Spleen (tissue), 13 donors: ENCODE measurements around the gene KCNK17. TPM values are rescaled to one million over a fixed set of nuclear protein-coding genes. Genes with fewer than 3 reads are reported as not detected.

Source experiments
- DNase-seq: peaks from one replicate; pipeline ENCODE4 v3.0.0-alpha.2; 2020
- H3K27ac ChIP-seq, 8 donors: fragments of 200-600 bp; sonication (generic) in 7 of 8; 1 replicate in 4 of 8; 2 replicates in 4 of 8; pipeline versions ENCODE4 v1.5.0 to v1.8.0; 2016 to 2021; ENCODE audit warnings: inconsistent platforms in 4 of 8, mild to moderate bottlenecking in 4 of 8, moderate library complexity in 1 of 8
- H3K27me3 ChIP-seq, 7 donors: fragments of 200-600 bp; sonication (generic) in 6 of 7; replicated peaks in 1 of 7; 1 replicate in 4 of 7; 2 replicates in 3 of 7; pipeline versions ENCODE4 v1.5.0 to v1.8.0; 2016 to 2021; ENCODE audit warnings: inconsistent platforms in 3 of 7, mild to moderate bottlenecking in 1 of 7
- H3K36me3 ChIP-seq, 6 donors: fragments of 200-600 bp; sonication (generic) in 5 of 6; 1 replicate in 4 of 6; 2 replicates in 2 of 6; pipeline versions ENCODE4 v1.5.0 to v1.8.0; 2016 to 2021; ENCODE audit warnings: inconsistent platforms in 2 of 6
- H3K4me1 ChIP-seq, 6 donors: fragments of 200-600 bp; sonication (generic) in 5 of 6; 1 replicate in 3 of 6; 2 replicates in 3 of 6; pipeline versions ENCODE4 v1.5.0 to v1.8.0; 2016 to 2021; ENCODE audit warnings: inconsistent platforms in 3 of 6
- H3K4me3 ChIP-seq, 8 donors: fragments of 200-600 bp; sonication (generic) in 7 of 8; 1 replicate in 4 of 8; 2 replicates in 4 of 8; pipeline versions ENCODE4 v1.5.0 to v1.8.0; 2016 to 2021; ENCODE audit warnings: inconsistent platforms in 4 of 8, mild to moderate bottlenecking in 4 of 8, moderate library complexity in 2 of 8
- H3K9me3 ChIP-seq, 8 donors: fragments of 200-600 bp; sonication (generic) in 7 of 8; 1 replicate in 4 of 8; 2 replicates in 4 of 8; pipeline versions ENCODE4 v1.5.0 to v1.8.0; 2016 to 2021; ENCODE audit warnings: inconsistent platforms in 4 of 8
- POLR2A ChIP-seq, 3 donors: fragments of 450-650 bp; IDR thresholded peaks; one replicate each; pipeline ENCODE4 v1.5.1; 2017; ENCODE audit warnings: antibody characterized with exemption in 3 of 3, mild to moderate bottlenecking in 1 of 3
- POLR2AphosphoS5 ChIP-seq, 3 donors: sonication (generic); formaldehyde crosslinking; IDR thresholded peaks; one replicate each; pipeline ENCODE4 v1.5.1; 2017; ENCODE audit warnings: antibody characterized with exemption in 3 of 3
- WGBS, 5 donors: extraction: QIAGEN DNeasy Blood & Tissue Kit in 3 of 5; methylation state at CpG; one replicate each; pipeline versions ENCODE4 v1.1.5 to v1.1.7; 2013 to 2018; 5-methylcytosine and 5-hydroxymethylcytosine counted together
- intact Hi-C: fragments of 100-400 bp; cut with DNase I; formaldehyde crosslinking; loops from one replicate; pipeline ENCODE4 v1.15.0; 2023; ENCODE audit warnings: low total_unique reads
- long read RNA-seq, 2 donors: transcript quantifications; one replicate each; lab custom pipeline, GENCODE V29; 2026
- polyA plus RNA-seq, 3 donors: library from polyadenylated mRNA; stranded (reverse); fragments of 200-250 nt; gene quantifications; one replicate each; pipeline ENCODE4 v1.2.1, GENCODE V29; 2013
- total RNA-seq, 7 donors: library from RNA; depleted of rRNA in 3 of 7; stranded (reverse); fragments of >200 nt in 3 of 7; fragmentation: NEBNext Ultra II Directional in 4 of 7; extraction: Animal tissue kit (Norgen Biotek cat#: 25700) in 4 of 7; gene quantifications; one replicate each; pipeline versions ENCODE4 v1.1.0 to v1.2.1, GENCODE V29; 2016 to 2021
- TF ChIP-seq, protein P1 (sequence below), 11 experiments: fragments of 200-600 bp in 7 of 11; fragments of 450-650 bp in 4 of 11; sonication (generic) in 4 of 11; IDR thresholded peaks in 8 of 11; conservative IDR thresholded peaks in 3 of 11; 1 replicate in 7 of 11; 2 replicates in 4 of 11; pipeline versions ENCODE4 v1.4.0 to v1.8.0; 2016 to 2021; ENCODE audit warnings: antibody characterized with exemption in 11 of 11, inconsistent platforms in 4 of 11, mild to moderate bottlenecking in 1 of 11
- donor health status: healthy with polysubstance abuse.
- donor health status: DM: no; HTN: no; CAD: no; lungs with moderate emphysema.
- donor health status: DM: no; HTN: no; CAD: no.
- donor health status: Bipolar disorder and iron deficiency.
- donor health status: healthy.
- donor health status: DM: no; HTN: no; CAD: no.
- donor health status: DM: yes; HTN: yes; CAD: no.

The KCNK17 gene, protein sequence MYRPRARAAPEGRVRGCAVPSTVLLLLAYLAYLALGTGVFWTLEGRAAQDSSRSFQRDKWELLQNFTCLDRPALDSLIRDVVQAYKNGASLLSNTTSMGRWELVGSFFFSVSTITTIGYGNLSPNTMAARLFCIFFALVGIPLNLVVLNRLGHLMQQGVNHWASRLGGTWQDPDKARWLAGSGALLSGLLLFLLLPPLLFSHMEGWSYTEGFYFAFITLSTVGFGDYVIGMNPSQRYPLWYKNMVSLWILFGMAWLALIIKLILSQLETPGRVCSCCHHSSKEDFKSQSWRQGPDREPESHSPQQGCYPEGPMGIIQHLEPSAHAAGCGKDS
- total RNA-seq (under 1 TPM in 5 of 7 donors, not detected in 2; 0.42 to 0.98 (median 0.54) TPM), polyA plus RNA-seq (under 1 TPM; 0.16 to 0.43 (median 0.36) TPM)
- long read RNA-seq, donor 1 = 0 reads
- long read RNA-seq, donor 2 = 0 reads

DNA sequence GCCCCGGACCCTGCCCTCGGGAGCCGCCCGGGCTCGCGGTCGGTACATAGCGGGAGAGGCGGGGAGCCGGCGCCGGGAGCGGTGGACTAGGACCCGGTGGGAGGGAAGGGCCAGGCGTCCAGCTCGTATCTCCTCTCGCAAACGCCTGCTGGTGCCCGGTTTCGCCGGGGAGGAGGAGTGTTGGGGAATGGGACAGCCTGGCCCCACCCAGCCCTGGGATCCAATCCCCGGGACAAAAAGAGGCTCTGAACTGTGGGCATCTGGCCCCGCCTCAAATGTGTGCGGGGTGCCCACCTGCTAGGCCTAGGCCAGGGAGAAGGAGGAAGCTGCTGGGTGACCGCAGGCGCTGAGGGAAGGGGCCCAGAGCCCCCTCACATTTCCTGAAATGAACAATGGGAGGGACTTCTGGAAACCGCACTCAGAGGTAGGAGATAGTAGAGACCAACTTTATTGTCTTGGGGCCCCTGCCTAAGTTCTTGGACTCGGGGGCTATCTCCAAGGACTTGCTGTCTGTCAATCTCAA, at the start of gene KCNK17:
TSS of gene KCNK17 (minus strand) at position 147 of the 523 bp plus-strand sequence. CDS start at position 48, 99 bp downstream.
- Histone ChIP-seq H3K27me3 (peaks cover 7 to 73% (median 40%) of the 10 kb centered on the region in 7 donors), H3K4me1 (peaks cover 10 to 31% (median 18%) of the 10 kb centered on the region in 6 donors), H3K4me3 (peak within 1 kb of the TSS in 7 of 8 donors; percentile 18 to 59 (median 28)), H3K27ac (no peak within 1 kb of the TSS), H3K36me3 (no peaks in the 10 kb centered on the region), H3K9me3 (no peaks in the 10 kb centered on the region)
- TF ChIP-seq POLR2A (IDR thresholded peaks at IDR 0.05) = no peak
- TF ChIP-seq, protein P1, sequence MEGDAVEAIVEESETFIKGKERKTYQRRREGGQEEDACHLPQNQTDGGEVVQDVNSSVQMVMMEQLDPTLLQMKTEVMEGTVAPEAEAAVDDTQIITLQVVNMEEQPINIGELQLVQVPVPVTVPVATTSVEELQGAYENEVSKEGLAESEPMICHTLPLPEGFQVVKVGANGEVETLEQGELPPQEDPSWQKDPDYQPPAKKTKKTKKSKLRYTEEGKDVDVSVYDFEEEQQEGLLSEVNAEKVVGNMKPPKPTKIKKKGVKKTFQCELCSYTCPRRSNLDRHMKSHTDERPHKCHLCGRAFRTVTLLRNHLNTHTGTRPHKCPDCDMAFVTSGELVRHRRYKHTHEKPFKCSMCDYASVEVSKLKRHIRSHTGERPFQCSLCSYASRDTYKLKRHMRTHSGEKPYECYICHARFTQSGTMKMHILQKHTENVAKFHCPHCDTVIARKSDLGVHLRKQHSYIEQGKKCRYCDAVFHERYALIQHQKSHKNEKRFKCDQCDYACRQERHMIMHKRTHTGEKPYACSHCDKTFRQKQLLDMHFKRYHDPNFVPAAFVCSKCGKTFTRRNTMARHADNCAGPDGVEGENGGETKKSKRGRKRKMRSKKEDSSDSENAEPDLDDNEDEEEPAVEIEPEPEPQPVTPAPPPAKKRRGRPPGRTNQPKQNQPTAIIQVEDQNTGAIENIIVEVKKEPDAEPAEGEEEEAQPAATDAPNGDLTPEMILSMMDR (IDR thresholded peaks at IDR 0.05 in 8 of 11, conservative IDR thresholded peaks at IDR 0.05 in 3 of 11) = peak in 1 of 11 experiments; percentile 2
- WGBS, 5 donors = 2 to 13% (median 5%) methylated on average over 19 to 28 of the region's 28 CpGs
- intact Hi-C loops = no loop called here
- DNase-seq = no peak

DNA sequence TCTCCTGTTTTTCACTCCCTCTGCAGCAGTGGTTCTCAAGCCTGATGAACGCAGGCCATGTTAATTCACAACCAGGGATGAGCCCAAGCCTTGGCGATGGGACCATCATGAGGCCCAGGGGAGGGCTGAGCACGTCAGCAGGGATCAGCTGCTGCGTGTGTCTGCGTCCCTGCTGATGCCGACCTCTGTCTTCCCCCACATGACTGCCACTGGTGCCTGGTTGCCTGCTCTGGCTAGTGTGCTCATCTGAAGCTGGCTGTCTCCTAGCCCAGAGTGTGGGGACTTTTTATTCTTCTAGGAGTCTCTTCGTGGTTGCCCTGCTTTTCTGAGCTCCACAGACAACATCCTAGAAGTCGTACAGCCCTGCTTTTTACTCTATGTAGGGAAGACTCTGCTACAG, 49.1 kb upstream of the KCNK17 start:
- Histone ChIP-seq H3K4me3 (no peak overlapping the region), H3K27ac (no peak overlapping the region), H3K4me1 (peaks cover 0 to 9% (median 4%) of the 10 kb centered on the region in 6 donors), H3K36me3 (no peaks in the 10 kb centered on the region), H3K27me3 (peaks cover 0 to 13% (median 0%) of the 10 kb centered on the region in 7 donors), H3K9me3 (no peaks in the 10 kb centered on the region)
- TF ChIP-seq POLR2A (IDR thresholded peaks at IDR 0.05) (no peak), POLR2AphosphoS5 (IDR thresholded peaks at IDR 0.05) (no peak)
- TF ChIP-seq, protein P1 (IDR thresholded peaks at IDR 0.05 in 8 of 11, conservative IDR thresholded peaks at IDR 0.05 in 3 of 11) = no peak
- intact Hi-C loops = loop anchor here (5.0 kb wide), 1 partner anchor 944 kb away; no protein-coding TSS in a partner anchor
- 82 to 93% (median 88%) methylated on average over 8 of the region's 8 CpGs for WGBS, 5 donors
- no peak for DNase-seq

DNA sequence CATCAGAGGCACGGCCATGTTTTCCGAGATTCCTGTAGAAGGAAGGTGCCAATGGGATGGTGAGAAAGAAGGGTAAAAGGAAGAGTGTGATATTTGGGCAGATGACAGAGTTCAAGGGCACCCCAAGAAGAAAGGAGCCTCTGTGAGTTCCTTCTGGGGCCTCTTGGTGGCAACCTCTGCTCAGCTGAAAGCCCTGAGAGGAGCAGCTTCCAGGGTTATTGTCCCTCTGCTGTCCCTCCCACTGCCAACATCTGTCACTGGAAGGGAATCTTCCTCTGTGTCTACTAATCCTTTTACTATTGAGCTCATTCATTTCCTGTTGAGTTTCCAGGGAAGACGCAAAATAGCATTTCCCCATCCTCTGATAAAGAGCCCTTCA, 48.3 kb upstream of the KCNK17 start:
- H3K27me3 ChIP-seq = peaks cover 0 to 13% (median 0%) of the 10 kb centered on the region in 7 donors
- no peak overlapping the region for H3K4me3 ChIP-seq
- no peaks in the 10 kb centered on the region for H3K36me3 ChIP-seq
- no peak overlapping the region for H3K27ac ChIP-seq
- H3K4me1 ChIP-seq = peaks cover 0 to 14% (median 6%) of the 10 kb centered on the region in 6 donors
- intact Hi-C loops = loop anchor here (5.0 kb wide), 1 partner anchor 945 kb away; no protein-coding TSS in a partner anchor
- TF ChIP-seq, protein P1 (IDR thresholded peaks at IDR 0.05 in 8 of 11, conservative IDR thresholded peaks at IDR 0.05 in 3 of 11) = no peak
- TF ChIP-seq POLR2A (IDR thresholded peaks at IDR 0.05) (no peak), POLR2AphosphoS5 (IDR thresholded peaks at IDR 0.05) (no peak)
- H3K9me3 ChIP-seq = no peaks in the 10 kb centered on the region
- DNase-seq = no peak
- WGBS, 5 donors = 37 to 47% (median 45%) methylated on average over 3 of the region's 3 CpGs
